ENCODE measurements around the gene HIVEP2.
A peak's percentile ranks its signal among the peaks of the same experiment; 100 is the strongest.

Gene HIVEP2

DNA sequence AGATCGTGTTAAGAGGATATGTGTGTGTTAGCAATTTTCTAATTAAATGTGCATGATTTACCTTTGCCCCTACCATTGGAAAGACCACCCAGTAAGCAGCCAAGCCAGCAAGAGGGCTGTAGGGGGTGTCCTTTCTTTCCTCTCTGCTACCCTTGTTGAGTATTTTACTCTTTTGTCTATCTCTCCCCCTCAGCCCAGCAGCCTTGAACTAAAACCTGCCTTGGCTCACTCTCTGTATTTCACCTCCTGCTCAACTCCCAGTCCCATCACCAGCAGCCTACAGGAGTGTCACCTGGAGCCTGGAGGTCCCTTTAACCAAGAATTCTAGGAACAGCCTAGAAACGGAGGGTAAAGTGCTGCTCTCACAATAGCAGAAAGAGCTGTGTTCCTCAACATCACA lies 81.0 kb downstream of the HIVEP2 start:
- DNase-seq (ENCODE audit: low read depth in 3 of 3), result no peak

DNA sequence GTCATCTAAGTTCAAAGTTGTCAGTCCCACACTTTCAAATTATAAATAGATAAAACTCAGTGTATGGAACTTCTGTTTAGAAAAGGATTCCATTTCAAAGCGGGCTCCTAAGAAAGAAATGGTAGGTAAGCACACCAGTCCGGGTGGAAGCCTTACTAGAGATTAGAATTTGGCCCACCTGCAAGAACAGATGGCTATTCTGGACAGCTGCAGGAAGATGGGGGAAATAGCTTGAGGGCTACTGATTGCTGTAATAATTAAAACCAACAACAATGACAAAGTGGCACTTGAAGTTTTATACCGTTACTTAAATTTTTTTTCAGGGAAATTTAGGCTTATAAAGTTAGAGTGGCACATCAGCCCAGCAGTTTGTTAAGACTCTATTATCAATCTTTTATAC lies 83.3 kb downstream of the HIVEP2 start:
- no peak for DNase-seq (ENCODE audit: low read depth in 3 of 3)

DNA sequence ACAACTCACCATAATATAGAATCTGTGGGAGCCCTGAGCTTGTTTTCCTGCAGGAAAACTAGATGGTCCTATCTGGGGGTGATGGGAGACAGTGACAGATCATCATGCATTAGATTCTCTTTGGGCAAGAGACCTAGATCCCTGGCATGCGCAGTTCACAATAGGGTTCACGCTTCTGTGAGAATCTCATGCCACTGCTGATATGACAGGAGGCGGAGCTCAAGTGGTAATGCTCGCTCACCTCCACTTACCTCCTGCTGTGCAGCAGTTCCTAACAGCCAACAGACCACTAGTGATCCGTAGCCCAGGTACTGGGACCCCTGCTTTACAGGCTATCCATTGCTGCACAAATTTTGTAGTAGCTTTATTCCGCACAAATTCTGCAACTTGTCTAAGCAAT lies 84.5 kb downstream of the HIVEP2 start:
- DNase-seq (ENCODE audit: low read depth in 3 of 3), result no peak

DNA sequence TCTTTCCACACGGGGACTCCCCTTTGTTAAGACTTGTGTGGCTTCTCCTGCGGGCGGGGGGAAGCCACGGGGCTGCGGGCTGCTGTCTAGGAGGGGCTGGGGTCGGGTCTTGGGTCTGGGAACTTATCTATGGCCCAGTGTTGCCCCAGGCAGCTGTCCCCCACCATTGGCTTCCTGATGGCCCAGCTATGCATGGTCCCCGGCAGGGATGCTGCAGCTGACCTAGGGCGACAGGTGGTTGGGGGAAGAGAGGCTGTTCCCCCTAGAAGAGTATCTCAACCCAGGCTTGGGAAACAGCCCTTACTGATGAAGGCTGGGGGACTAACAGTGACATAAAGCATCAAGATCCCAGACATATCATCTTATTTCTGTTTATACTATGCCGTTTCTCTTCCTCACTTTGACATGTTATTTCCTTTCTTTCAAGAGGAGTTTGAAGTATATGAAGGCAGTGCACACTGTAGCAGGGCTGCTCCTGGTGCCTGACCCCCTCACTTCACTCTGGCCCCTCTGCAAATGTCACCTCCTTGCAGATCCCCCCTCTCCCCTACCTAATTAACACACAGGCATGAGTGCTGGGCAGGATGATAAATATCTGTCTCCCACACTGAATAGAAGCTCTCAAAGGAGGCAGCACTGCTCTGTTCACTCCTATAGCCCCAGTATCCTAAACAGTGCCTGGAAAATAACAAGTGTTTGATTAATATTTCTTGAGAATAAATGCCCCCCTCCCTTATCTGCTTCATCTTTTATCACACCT lies 87.0 kb downstream of the HIVEP2 start:
- DNase-seq (ENCODE audit: low read depth in 3 of 3), result no peak

DNA sequence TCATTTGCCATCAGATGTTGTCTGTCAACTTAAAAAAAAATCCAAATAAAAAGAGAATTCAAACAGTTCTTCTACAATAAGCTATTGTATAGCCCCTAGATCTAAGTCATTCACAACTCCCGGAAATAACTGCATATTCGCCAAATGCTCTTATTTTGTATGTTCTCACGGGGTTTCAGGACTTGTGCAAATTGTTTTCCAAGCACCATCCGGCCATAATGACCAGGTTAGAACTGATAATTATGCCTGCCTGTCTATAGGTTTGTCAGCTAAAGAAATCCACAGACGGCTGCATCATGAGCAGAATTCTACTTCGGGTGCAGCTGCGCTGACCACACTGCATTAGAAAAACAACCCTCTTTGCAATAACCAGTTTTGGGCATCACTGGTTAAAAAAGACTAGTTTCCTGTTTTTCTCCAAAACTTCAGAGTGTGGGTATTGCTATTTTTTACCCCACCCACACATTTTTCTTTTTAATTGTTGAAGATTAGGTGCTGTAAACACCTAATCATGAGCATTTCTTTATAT lies 87.7 kb downstream of the HIVEP2 start:
- DNase-seq (ENCODE audit: low read depth in 3 of 3), result no peak

DNA sequence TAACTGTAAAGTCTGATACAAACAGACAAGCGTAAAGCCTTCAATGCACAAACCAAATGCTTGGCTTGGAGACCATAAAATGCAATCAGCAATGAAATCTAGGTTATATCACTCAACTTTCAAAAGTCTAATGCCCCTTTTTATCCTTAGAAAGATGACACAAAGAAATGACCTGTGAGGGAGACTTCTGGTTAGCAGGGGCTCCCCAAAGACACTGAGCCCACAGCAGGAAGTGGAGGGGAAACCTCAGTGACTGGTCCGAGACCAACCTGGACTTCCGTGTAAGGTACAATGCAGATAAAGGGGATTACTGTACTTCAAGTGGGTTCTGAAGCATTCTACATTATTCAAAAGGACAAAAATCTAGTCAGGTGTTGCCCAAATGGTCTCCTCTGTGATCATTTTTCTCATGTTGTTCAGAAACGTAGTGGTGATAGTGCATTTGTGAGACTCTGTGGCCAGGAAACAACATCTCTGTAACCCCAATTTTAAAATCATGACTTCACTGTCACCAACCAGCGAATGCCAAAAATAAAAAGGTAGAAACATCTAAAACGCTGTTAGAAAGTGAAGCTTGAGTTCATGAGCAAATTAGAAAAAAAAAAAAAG lies 88.2 kb downstream of the HIVEP2 start:
- no peak for DNase-seq (ENCODE audit: low read depth in 3 of 3)

DNA sequence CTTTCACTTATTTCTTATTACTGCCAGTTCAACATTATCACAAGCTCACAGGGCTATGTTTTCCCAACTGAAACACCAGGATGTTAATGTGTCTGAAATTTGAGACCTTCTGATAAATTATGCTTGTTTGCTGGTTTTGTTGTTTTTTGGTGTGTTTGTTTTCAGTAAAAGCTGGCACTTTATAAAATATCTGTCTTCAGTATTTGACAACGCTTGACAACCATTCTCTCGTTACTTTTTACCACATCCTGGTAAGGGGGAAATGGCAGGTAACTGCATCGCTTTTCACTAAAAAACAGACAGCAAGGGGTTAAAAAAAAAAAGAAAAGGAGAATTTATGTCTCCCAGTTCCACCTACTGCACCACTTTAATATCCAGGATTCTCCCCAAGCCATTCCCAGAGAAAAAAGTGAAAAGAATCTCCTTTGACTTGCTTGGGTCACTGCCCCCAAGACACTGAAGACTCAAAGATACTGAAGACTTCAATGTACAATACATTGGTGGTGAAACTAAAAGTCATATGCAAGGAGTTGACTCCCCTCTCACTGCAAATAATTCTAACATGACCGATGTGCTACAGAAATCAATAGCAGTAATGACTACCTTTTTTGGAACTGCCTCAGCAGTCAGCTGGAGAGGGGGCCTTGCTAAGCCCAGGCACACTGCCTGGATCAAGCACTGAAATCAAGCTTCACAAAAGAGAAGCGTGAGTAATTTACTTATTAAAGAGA lies 88.9 kb downstream of the HIVEP2 start:
- DNase-seq (ENCODE audit: low read depth in 3 of 3), result no peak

DNA sequence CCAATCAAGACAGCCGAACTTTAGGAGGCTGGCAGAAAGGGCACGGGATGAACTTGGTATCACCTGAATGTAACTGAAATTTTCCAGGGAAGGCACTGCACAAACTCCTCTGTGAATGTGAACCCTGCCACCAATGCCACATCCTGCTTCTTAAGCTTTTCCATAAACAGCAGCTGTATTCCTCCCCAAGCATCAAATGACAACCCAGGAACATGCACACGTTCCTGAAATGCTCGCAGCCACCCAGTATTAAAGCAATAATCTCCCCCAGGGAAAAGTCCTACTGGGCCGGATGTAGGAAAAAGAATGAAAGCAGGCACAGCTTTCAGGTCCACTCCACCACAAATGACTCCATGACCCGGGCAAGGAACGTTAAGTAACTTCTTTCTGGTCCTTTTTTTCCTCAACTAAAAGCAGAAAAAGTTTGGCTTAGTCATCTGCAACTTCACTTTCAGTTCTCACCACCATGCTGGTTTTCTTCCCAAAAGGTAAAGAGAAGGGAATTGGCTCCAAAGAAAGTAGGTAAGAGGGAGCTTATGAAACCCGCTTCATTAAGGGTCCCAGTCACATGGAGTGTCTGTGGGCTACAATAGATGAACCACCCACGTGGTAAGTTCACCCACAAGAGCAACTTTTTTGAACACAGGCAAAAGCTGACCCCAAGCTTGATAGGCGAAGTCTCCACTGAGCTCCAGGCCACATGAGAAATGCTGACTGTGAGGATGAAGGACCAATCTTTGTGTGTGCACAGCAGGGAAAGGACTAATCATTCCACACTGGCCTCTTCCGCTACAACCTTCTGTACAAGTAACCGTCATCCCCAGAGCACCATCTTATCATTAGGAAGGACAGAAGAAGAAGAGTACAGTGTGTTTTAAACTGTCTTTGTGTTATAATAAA lies 90.1 kb downstream of the HIVEP2 start:
- no peak for DNase-seq (ENCODE audit: low read depth in 3 of 3)

DNA sequence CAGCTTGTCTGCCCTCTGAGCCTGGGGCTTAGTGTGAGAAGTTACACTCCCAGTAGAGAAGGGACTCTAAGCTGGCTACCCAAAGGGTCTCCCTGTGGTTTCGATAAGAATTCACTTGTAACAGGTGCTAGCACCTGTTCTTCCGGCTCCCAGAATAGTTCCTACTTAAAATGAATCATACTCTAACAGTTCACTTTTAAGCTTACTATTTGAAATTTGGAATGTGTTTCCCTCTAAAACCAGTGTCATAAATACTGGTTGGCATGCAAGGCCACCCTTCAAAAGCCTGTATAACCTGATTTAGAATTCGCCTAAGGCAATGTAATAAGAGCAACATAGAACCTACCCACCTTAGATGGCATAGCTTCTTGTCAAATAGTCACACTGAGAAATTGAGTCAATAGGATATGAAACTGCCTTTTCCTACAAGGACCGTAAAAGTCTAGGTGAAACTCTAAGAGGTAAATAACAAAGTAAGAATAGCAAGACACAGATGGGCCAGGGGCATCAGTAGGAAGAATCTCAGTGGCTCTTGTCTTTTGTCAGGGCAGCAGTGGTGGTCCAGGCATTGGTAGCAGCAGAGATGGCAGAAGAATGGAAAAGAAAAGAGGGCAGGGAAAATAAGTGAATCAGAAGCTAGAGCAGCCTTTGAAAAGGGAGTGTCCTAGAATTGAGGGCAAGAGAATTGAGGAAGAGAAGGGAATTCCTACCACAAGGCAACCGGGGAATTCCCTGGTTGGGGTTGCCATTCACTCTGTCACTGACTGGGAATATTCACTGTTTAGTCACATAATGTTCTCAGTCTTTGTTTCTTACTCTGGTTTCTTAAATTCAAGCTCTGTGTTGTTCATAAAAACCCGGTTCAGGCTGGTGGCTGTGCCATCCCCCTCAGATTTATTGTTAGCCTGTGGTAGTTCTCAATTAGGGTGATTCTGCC lies 91.5 kb downstream of the HIVEP2 start:
- DNase-seq (ENCODE audit: low read depth in 3 of 3), result no peak

DNA sequence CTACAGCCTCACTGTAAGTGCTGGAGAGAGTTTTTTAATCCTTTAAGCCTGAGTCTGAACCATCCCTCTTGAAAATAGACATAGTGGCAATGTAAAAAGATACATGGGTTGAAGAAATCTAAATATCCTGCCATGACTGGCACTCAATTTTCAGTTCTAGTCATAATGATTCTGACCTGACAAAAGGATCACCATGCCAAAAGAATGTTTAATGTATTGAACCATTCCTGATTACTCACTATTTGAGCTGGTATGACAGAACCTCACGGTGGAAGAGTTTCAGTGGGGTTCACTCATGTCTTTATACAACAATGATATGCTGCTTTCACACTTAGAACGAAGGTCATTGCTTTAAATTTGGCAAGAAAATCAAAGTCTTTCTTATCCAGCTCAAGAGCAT lies 93.4 kb downstream of the HIVEP2 start:
- DNase-seq (ENCODE audit: low read depth in 3 of 3), result no peak

DNA sequence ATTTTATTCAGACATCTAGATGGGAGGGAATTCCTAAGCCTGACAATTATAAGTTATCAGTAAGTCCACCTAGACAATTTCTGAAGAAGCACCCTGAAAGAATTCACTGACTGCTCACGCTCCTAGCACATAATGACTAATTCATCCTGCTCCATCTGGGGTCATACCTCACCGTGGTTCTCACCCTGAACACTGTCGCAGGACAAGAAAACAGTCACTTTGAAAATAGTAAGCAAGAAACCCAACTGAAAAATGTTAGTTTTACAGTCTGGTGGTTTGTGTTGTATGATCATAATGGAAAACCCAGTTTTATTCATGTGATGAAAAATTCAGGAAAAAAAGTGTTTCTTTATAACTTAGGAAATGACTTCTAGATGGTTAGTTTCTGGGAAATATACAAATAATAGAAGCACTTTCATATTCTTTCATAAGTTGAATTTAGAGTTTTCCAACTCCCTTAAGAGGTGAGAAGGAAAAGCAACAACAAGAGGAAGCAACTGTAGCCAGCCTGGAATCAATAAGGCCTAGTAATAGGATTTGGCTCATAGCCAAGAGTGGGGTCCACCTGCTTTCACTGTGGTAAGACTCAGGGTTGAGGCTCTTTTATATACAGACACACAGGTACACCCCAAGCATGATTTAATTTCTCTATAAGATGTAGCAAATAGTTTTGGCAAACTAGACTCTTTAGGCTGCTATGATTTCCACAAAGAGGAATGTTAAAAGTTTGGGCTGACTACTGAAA lies 94.1 kb downstream of the HIVEP2 start:
- peak in 1 of 3 experiments; percentile 39 for DNase-seq (ENCODE audit: low read depth in 3 of 3)

DNA sequence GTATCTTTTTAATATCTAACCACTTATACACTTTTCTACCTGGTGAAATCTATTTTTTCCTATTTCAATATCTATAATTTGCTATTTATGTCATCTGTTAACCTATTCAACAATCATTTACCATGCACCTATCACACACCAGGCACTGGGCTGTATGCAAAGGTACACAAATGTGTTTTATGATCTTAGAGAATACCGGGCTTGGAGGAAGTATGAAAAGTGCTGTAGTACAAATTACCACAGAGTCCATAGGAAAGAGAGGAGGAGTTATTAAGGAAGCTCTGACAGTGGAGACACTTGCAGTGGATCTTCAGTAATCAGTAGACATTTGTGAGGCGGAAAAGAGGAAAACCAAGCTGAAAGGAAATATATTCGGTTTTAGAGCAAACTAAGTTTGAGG lies 96.0 kb downstream of the HIVEP2 start:
- no peak for DNase-seq (ENCODE audit: low read depth in 3 of 3)

DNA sequence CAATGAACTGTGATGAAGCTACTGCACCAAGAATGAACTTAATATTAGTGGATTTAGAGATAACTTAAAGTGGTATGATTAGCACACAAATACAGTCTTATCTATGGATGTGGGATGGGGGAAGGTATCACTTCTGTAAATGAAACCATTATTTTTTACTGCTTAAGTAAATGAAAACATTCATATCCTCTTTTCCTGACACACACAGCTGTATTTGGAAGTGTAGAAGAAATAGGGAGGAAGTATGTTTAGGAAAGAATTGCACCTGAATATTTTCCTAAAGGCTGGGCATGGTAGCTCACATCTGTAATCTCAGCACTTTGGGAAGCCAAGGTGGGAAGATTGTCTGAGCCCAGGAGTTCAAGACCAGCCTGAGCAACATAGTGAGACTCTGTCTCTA lies 96.8 kb downstream of the HIVEP2 start:
- DNase-seq (ENCODE audit: low read depth in 3 of 3), result no peak

DNA sequence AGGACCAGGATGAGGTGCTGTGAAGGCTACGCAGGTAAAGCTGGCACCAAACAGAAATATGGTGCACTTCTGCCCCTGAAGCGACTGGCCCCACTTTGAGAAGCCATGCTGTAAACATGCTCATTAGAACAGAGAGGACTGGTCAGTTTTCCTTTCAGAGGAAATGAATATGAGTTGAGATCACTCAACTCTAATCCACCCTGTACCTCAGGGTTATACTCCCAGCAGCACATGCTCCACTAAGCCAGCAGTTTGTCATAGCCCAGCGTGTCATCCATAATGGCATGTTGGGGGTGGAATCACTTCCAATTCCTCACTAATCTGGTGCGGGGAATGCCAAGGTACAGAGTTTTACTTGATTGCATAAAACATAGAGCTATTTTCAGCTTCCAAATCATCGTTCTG lies 98.1 kb downstream of the HIVEP2 start:
- no peak for DNase-seq (ENCODE audit: low read depth in 3 of 3)

DNA sequence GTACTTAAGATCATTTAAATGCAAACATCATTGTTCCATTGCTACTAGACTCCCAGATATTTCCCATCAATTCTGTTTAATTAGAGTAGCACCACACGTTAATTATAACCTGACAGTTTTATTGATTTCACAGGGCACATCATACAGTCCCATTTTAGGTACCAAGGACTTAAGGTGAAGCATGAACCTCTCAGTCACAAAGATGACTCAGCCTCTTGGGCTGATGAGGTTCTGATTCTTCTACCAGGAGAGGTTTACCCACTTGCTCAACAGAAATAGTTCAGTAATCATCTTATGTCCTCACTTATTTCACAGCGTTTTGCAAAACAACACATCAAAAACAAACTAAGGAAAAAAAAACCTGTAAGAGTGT lies 98.5 kb downstream of the HIVEP2 start:
- DNase-seq (ENCODE audit: low read depth in 3 of 3), result no peak

DNA sequence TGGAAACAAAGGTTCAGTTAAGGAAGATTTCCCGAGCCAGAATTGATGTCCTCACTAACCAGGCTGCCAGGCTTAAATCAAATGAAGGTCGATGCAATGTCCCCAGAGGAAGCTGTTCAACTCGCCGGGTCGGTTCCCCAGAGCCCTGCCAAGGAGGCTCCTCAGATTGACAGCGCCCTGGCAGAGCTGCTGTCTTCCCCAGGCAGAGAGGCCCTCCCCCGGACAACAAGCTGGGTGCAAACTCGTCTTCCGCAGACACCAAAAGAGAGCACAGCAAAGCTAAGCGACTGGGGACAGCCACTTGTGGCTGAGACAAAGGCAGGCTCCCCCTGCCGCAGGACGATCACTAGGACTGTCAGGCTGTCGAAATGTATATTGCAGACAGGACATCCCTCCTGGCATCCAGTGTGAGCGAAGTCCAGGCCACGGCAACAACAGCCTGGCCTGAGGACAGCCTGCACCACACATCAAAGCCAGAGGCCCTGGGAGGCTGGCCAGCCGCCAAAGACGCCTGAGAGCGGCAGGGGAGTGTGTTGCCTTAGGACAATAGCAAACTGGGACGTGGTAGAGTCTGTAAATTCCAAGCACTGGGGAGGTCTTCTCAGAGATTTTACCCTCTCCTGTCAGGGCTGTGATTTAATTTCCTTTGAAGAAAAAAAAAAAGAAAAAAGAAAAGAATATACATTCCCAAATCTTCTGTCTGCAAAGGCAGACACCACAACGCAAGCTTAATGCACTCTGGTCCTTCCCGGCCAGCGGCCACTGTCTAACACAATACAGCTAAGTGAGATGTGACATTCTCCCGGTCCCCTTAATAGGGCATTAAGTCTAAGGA lies 99.1 kb downstream of the HIVEP2 start:
- DNase-seq (ENCODE audit: low read depth in 3 of 3), result no peak

DNA sequence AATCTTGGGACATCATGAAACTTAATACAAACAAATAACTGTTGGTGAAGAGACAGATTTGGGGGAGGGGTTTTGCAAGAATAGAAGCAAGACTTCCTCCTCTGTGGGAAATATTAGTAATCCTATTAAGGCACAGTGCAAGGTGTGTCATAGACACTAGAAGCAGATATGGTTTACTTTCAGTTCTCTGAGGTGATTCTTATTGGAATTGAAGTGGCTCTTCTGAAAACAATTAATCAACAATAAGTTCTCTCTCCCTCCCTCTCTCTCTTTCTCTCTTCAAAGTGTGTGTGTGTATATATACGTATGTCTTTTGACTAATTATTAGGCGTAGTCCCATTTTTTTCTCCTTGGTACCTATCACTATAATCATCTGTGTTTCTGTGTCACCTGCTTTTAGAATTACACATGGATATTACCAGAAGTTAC lies 99.8 kb downstream of the HIVEP2 start:
- DNase-seq (ENCODE audit: low read depth in 3 of 3), result no peak

DNA sequence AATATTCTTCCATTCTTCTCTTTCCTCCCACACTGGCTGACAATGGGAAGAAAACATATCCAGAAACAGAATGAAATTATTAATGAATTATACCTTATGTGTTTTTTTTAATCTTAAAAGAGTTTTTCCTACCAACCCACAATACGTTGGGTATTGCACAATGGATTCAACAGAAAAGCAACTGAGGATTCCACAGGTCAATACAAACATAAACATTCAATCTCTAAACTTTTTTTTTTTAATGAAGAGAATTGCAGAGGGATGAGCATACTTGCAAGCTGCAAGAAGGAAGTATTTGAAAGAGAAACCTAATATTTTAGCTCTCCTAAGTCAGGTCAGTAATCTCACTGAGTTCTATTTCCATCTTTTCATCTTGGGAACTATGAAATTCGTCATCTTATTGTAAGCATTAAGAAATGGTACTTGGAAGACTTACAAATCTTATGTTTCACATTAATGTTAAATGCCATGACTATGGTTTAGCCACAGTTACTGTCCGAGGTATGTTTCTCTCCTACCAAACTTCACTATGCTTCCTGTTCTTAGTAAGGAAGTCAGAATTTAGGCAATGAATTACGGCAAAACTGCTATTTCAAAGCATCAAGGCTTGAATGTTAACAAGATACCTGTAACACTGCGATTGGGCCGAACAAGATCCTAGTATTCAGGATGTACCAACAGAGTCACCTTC lies 100.8 kb downstream of the HIVEP2 start:
- DNase-seq (ENCODE audit: low read depth in 3 of 3), result no peak

Data from stimulated activated CD4-positive, alpha-beta T cell treated with anti-CD3 and anti-CD28 coated beads, TNF-alpha, amount 100 ng/mL, for 24 hours (primary cell).